ENCODE data around the gene FAAH.

DNA sequence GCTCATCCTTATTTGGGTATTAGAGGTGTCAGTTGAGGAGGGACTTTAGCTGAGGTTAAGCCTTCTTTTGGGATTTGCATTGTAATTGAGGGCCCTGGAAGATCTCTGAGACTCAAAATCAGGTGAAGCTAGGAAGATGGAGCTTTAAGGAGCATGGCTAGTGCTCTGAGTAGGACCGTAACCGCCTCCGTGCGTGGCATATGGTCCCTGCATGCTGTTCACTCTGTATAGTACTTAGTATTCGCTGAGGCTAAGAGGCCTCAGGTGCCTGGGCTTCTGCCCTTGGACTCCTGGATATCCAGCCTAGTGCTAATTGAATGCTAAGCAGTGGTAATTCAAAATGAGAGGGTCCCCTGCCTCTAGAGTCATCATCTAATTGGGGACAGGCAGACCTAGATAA is 31.0 kb upstream of the FAAH start:
- TF ChIP-seq POLR2A (IDR thresholded peaks at IDR 0.05; ENCODE audit: low read depth, low read length) (no peak), TAF1 (IDR thresholded peaks at IDR 0.05; ENCODE audit: low read depth, low read length) (no peak), POLR2AphosphoS5 (IDR thresholded peaks at IDR 0.05; ENCODE audit: low read depth, low read length) (no peak)

Measured in GM12891 (cell line).